GM23338 (cell line): ENCODE results near the gene CDX1. TPM values are rescaled to one million over a fixed set of nuclear protein-coding genes. Genes with fewer than 3 reads are reported as not detected.

Experiments
- ATAC-seq: fragments of 200-7000 bp; cut with Tn5 transposase; 3 replicates; pipeline ENCODE4 v1.9.1; 2020
- DNase-seq: peaks from one replicate; pipeline ENCODE4 v3.0.0-alpha.2; 2015; ENCODE audit warnings: low spot score
- H2AFZ ChIP-seq: fragments of 200-600 bp; sonication (generic); 2 replicates; pipeline ENCODE4 v1.8.0; 2016; ENCODE audit warnings: antibody characterized with exemption, mild to moderate bottlenecking, moderate library complexity
- H3F3A ChIP-seq: fragments of 200-600 bp; sonication (generic); replicated peaks from 2 replicates; pipeline ENCODE4 v1.8.0; 2017; ENCODE audit warnings: antibody characterized with exemption, mixed run types, low read depth
- H3K27ac ChIP-seq: fragments of 200-600 bp; sonication (generic); 2 replicates; pipeline ENCODE4 v1.6.1; 2016; ENCODE audit warnings: low read depth
- H3K27me3 ChIP-seq: fragments of 200-600 bp; sonication (generic); 2 replicates; pipeline ENCODE4 v1.8.0; 2016; ENCODE audit warnings: mild to moderate bottlenecking, mixed run types, moderate library complexity; ENCODE audit not compliant: insufficient read depth
- H3K36me3 ChIP-seq: fragments of 200-600 bp; sonication (generic); 2 replicates; pipeline ENCODE4 v1.8.0; 2016; ENCODE audit warnings: mild to moderate bottlenecking; ENCODE audit not compliant: insufficient read depth
- H3K4me1 ChIP-seq: fragments of 200-600 bp; sonication (generic); 2 replicates; pipeline ENCODE4 v1.8.0; 2016; ENCODE audit warnings: mild to moderate bottlenecking, moderate library complexity; ENCODE audit not compliant: insufficient read depth
- H3K4me2 ChIP-seq: fragments of 200-600 bp; sonication (generic); 2 replicates; pipeline ENCODE4 v1.7.1; 2017; ENCODE audit warnings: mixed run types
- H3K4me3 ChIP-seq: fragments of 200-600 bp; sonication (generic); 2 replicates; pipeline ENCODE4 v1.6.1; 2016; ENCODE audit warnings: mixed run types
- H3K79me2 ChIP-seq: fragments of 200-600 bp; sonication (generic); replicated peaks from 2 replicates; pipeline ENCODE4 v1.8.0; 2017; ENCODE audit warnings: mild to moderate bottlenecking; ENCODE audit not compliant: insufficient read depth
- H3K9me2 ChIP-seq: fragments of 200-600 bp; sonication (generic); 2 replicates; pipeline ENCODE4 v1.8.0; 2017; ENCODE audit not compliant: insufficient read depth
- H4K20me1 ChIP-seq: fragments of 200-600 bp; sonication (generic); replicated peaks from 2 replicates; pipeline ENCODE4 v1.8.0; 2017; ENCODE audit warnings: mild to moderate bottlenecking; ENCODE audit not compliant: insufficient read depth
- H3K27ac Mint-ChIP-seq: 2 replicates; pipeline ENCODE4 v1.8.0; 2020; ENCODE audit warnings: inconsistent platforms, mild to moderate bottlenecking, moderate library complexity, mixed read lengths
- H3K27me3 Mint-ChIP-seq: 3 replicates; pipeline ENCODE4 v1.8.0; 2022; ENCODE audit warnings: low read depth, mild to moderate bottlenecking, moderate library complexity, mixed read lengths, inconsistent platforms; ENCODE audit not compliant: insufficient read depth, poor library complexity
- H3K36me3 Mint-ChIP-seq: 3 replicates; pipeline ENCODE4 v1.8.0; 2021; ENCODE audit warnings: low read depth, mild to moderate bottlenecking, inconsistent platforms, moderate library complexity, mixed read lengths
- H3K4me1 Mint-ChIP-seq: 3 replicates; pipeline ENCODE4 v1.8.0; 2020; ENCODE audit warnings: mild to moderate bottlenecking, inconsistent platforms, mixed read lengths
- H3K4me3 Mint-ChIP-seq: 3 replicates; pipeline ENCODE4 v1.8.0; 2021; ENCODE audit warnings: moderate library complexity, mild to moderate bottlenecking, inconsistent platforms, mixed read lengths
- H3K9me3 Mint-ChIP-seq: 3 replicates; pipeline ENCODE4 v1.8.0; 2020; ENCODE audit warnings: moderate library complexity, mild to moderate bottlenecking, inconsistent platforms, mixed read lengths
- CREB1 ChIP-seq: fragments of 250-450 bp; sonication (Bioruptor Pico); IDR thresholded peaks from 2 replicates; pipeline ENCODE4 v1.5.0; 2020; ENCODE audit warnings: low read depth, mild to moderate bottlenecking, moderate library complexity
- EZH2 ChIP-seq: fragments of 200-600 bp; sonication (generic); IDR thresholded peaks from one replicate; pipeline ENCODE4 v1.8.0; 2017; ENCODE audit warnings: antibody characterized with exemption, mild to moderate bottlenecking, low read depth; ENCODE audit not compliant: unreplicated experiment
- EZH2phosphoT487 ChIP-seq: fragments of 200-600 bp; sonication (generic); IDR thresholded peaks from one replicate; pipeline ENCODE4 v1.8.1; 2018; ENCODE audit warnings: antibody characterized with exemption; ENCODE audit not compliant: unreplicated experiment
- JUNB ChIP-seq: IDR thresholded peaks from one replicate; pipeline ENCODE4 v1.6.1; 2016; ENCODE audit warnings: antibody characterized with exemption; ENCODE audit not compliant: unreplicated experiment
- POLR2AphosphoS5 ChIP-seq: IDR thresholded peaks from 2 replicates; pipeline ENCODE4 v1.6.1; 2016; ENCODE audit warnings: antibody characterized with exemption, low read depth
- STAT1 ChIP-seq: IDR thresholded peaks from one replicate; pipeline ENCODE4 v1.6.1; 2016; ENCODE audit warnings: antibody characterized with exemption; ENCODE audit not compliant: unreplicated experiment
- ZNF114 ChIP-seq: fragments of 250-450 bp; sonication (Bioruptor Pico); IDR thresholded peaks from 2 replicates; pipeline ENCODE4 v1.5.0; 2020; ENCODE audit warnings: mild to moderate bottlenecking, moderate library complexity
- polyA plus RNA-seq: library from polyadenylated mRNA; unstranded; fragments of >200 nt; fragmentation: Nextera tagmentation; extraction: Ambion mirVana; gene quantifications from 2 replicates; pipeline ENCODE4 v1.2.1, GENCODE V29; 2016
- total RNA-seq: library from RNA; depleted of rRNA; stranded (reverse); fragments of >200 nt; shearing (Covaris generic); gene quantifications from 2 replicates; pipeline ENCODE4 v1.2.3, GENCODE V29; 2014
- TF ChIP-seq, protein P1 (sequence below): IDR thresholded peaks from one replicate; pipeline ENCODE4 v1.6.1; 2018; ENCODE audit warnings: antibody characterized with exemption; ENCODE audit not compliant: unreplicated experiment
- TF ChIP-seq, protein P2 (sequence below): fragments of 250-450 bp; sonication (Bioruptor Pico); IDR thresholded peaks from 2 replicates; pipeline ENCODE4 v1.5.0; 2020; ENCODE audit warnings: mild to moderate bottlenecking, moderate library complexity

CDX1 gene
- total and polyA plus RNA-seq, 2 experiments from 2014 or later: not detected

DNA sequence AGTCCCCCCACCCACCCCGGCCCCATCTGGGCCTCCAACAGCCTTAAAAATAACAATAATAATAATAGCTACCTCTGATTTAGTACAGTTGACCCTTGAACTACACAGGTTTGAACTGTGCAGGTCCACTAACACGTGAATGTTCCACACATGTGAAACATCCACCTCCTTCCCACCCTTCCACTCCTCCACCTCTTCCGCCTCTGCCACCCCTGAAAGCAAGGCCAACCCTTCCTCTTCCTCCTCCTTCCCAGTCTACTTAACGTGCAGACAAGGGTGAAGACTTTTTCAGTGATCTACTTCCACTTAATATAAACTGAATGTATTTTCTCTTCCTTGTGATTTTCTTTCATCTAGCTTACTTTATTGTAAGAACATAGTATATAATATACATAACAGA is 21.7 kb upstream of the CDX1 start:
- ATAC-seq: no peak
- H3K4me3 Mint-ChIP-seq: peak overlapping the region; percentile 23; the same call in 1 of the 3 replicates
- Histone ChIP-seq H3K4me2 (no peak overlapping the region; the same call in 1 of the 2 replicates), H3F3A (no peaks in the 10 kb centered on the region), H3K4me3 (no peak overlapping the region), H3K4me1 (peaks cover 9% of the 10 kb centered on the region), H3K79me2 (no peaks in the 10 kb centered on the region), H3K27ac (no peak overlapping the region), H4K20me1 (no peaks in the 10 kb centered on the region), H3K36me3 (no peaks in the 10 kb centered on the region), H2AFZ (no peak overlapping the region), H3K9me2 (no peaks in the 10 kb centered on the region), H3K27me3 (no peaks in the 10 kb centered on the region)
- no peaks in the 10 kb centered on the region; the same call in 2 of the 3 replicates for H3K36me3 Mint-ChIP-seq
- H3K9me3 Mint-ChIP-seq: no peaks in the 10 kb centered on the region
- no peak for DNase-seq
- peaks cover 14% of the 10 kb centered on the region for H3K27me3 Mint-ChIP-seq
- peaks cover 41% of the 10 kb centered on the region for H3K4me1 Mint-ChIP-seq
- no peak overlapping the region for H3K27ac Mint-ChIP-seq
- TF ChIP-seq CREB1 (CRISPR knock-in tag) (no peak), STAT1 (no peak), POLR2AphosphoS5 (no peak)

DNA sequence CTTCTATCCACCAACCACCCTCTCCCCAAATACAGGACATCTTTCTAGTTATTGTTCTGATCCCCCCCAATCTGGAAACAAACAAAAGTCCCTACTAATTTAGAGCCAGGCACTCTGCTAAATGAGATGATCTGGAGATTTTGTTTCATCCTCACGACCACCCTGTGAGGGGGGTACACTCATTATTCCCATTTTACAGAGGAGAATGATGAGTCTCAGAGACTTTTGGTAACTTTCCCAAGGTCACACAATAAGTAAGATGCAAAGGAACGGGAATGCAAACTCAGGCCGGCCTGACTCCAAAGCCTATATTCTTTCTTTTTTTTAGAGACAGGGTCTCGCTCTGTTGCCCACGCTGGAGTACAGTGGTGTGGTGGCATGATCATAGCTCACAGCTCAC is 20.3 kb upstream of the CDX1 start:
- no peaks in the 10 kb centered on the region for H4K20me1 ChIP-seq
- DNase-seq (no peak), ATAC-seq (no peak)
- Mint-ChIP-seq H3K9me3 (no peaks in the 10 kb centered on the region), H3K27ac (no peak overlapping the region), H3K4me3 (no peak overlapping the region), H3K27me3 (peaks cover 12% of the 10 kb centered on the region), H3K36me3 (no peaks in the 10 kb centered on the region; the same call in 2 of the 3 replicates), H3K4me1 (peaks cover 35% of the 10 kb centered on the region)
- no peak for TF ChIP-seq STAT1
- TF ChIP-seq, protein P1, sequence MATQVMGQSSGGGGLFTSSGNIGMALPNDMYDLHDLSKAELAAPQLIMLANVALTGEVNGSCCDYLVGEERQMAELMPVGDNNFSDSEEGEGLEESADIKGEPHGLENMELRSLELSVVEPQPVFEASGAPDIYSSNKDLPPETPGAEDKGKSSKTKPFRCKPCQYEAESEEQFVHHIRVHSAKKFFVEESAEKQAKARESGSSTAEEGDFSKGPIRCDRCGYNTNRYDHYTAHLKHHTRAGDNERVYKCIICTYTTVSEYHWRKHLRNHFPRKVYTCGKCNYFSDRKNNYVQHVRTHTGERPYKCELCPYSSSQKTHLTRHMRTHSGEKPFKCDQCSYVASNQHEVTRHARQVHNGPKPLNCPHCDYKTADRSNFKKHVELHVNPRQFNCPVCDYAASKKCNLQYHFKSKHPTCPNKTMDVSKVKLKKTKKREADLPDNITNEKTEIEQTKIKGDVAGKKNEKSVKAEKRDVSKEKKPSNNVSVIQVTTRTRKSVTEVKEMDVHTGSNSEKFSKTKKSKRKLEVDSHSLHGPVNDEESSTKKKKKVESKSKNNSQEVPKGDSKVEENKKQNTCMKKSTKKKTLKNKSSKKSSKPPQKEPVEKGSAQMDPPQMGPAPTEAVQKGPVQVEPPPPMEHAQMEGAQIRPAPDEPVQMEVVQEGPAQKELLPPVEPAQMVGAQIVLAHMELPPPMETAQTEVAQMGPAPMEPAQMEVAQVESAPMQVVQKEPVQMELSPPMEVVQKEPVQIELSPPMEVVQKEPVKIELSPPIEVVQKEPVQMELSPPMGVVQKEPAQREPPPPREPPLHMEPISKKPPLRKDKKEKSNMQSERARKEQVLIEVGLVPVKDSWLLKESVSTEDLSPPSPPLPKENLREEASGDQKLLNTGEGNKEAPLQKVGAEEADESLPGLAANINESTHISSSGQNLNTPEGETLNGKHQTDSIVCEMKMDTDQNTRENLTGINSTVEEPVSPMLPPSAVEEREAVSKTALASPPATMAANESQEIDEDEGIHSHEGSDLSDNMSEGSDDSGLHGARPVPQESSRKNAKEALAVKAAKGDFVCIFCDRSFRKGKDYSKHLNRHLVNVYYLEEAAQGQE: no peak
- TF ChIP-seq JUNB: no peak
- TF ChIP-seq, protein P2, sequence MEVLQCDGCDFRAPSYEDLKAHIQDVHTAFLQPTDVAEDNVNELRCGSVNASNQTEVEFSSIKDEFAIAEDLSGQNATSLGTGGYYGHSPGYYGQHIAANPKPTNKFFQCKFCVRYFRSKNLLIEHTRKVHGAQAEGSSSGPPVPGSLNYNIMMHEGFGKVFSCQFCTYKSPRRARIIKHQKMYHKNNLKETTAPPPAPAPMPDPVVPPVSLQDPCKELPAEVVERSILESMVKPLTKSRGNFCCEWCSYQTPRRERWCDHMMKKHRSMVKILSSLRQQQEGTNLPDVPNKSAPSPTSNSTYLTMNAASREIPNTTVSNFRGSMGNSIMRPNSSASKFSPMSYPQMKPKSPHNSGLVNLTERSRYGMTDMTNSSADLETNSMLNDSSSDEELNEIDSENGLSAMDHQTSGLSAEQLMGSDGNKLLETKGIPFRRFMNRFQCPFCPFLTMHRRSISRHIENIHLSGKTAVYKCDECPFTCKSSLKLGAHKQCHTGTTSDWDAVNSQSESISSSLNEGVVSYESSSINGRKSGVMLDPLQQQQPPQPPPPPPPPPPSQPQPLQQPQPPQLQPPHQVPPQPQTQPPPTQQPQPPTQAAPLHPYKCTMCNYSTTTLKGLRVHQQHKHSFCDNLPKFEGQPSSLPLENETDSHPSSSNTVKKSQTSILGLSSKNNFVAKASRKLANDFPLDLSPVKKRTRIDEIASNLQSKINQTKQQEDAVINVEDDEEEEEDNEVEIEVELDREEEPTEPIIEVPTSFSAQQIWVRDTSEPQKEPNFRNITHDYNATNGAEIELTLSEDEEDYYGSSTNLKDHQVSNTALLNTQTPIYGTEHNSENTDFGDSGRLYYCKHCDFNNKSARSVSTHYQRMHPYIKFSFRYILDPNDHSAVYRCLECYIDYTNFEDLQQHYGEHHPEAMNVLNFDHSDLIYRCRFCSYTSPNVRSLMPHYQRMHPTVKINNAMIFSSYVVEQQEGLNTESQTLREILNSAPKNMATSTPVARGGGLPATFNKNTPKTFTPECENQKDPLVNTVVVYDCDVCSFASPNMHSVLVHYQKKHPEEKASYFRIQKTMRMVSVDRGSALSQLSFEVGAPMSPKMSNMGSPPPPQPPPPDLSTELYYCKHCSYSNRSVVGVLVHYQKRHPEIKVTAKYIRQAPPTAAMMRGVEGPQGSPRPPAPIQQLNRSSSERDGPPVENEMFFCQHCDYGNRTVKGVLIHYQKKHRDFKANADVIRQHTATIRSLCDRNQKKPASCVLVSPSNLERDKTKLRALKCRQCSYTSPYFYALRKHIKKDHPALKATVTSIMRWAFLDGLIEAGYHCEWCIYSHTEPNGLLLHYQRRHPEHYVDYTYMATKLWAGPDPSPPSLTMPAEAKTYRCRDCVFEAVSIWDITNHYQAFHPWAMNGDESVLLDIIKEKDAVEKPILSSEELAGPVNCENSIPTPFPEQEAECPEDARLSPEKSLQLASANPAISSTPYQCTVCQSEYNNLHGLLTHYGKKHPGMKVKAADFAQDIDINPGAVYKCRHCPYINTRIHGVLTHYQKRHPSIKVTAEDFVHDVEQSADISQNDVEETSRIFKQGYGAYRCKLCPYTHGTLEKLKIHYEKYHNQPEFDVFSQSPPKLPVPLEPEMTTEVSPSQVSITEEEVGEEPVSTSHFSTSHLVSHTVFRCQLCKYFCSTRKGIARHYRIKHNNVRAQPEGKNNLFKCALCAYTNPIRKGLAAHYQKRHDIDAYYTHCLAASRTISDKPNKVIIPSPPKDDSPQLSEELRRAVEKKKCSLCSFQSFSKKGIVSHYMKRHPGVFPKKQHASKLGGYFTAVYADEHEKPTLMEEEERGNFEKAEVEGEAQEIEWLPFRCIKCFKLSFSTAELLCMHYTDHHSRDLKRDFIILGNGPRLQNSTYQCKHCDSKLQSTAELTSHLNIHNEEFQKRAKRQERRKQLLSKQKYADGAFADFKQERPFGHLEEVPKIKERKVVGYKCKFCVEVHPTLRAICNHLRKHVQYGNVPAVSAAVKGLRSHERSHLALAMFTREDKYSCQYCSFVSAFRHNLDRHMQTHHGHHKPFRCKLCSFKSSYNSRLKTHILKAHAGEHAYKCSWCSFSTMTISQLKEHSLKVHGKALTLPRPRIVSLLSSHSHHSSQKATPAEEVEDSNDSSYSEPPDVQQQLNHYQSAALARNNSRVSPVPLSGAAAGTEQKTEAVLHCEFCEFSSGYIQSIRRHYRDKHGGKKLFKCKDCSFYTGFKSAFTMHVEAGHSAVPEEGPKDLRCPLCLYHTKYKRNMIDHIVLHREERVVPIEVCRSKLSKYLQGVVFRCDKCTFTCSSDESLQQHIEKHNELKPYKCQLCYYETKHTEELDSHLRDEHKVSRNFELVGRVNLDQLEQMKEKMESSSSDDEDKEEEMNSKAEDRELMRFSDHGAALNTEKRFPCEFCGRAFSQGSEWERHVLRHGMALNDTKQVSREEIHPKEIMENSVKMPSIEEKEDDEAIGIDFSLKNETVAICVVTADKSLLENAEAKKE: no peak
- no peak for TF ChIP-seq EZH2phosphoT487
- TF ChIP-seq EZH2: no peak
- TF ChIP-seq ZNF114 (CRISPR knock-in tag): no peak
- H3K9me2 ChIP-seq: no peaks in the 10 kb centered on the region
- no peak overlapping the region for H3K27ac ChIP-seq
- H3K79me2 ChIP-seq: no peaks in the 10 kb centered on the region
- peaks cover 9% of the 10 kb centered on the region for H3K4me1 ChIP-seq
- H3K4me2 ChIP-seq: no peak overlapping the region
- H3K4me3 ChIP-seq: no peak overlapping the region
- H3F3A ChIP-seq: no peaks in the 10 kb centered on the region
- H3K27me3 ChIP-seq: no peaks in the 10 kb centered on the region
- no peak overlapping the region for H2AFZ ChIP-seq
- no peaks in the 10 kb centered on the region for H3K36me3 ChIP-seq
